Measurements from ENCODE around the gene ATAD1.

- no peak for TF ChIP-seq POLR2A (IDR thresholded peaks at IDR 0.05)
- TF ChIP-seq CTCF (IDR thresholded peaks at IDR 0.05) = no peak
- no peak for TF ChIP-seq EP300 (IDR thresholded peaks at IDR 0.05)
Measured at GRCh38 chr10:87867453-87867852, 49.4 kb upstream of the ATAD1 start.
